ENCODE data around the gene SLC25A24.

DNA sequence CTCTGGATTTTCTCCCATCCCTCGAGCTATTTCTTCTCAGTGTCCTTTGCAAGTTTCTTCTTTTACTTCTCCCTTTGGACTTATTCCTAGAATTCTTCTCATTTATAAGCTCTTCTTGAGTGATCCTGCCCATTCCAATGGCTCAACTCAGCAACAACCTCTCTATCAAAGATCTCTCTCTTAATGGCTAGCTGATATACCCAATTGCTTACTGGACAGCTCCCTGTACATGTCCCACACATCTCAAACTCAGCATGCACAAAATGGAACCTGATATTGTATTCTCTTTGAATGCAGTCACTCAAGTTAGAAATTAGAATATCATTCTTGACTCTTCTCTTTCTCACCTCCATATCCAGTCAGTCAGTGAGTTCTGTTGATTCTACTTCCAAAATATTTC lies 48.6 kb downstream of the SLC25A24 start:
- TF ChIP-seq, protein P1, sequence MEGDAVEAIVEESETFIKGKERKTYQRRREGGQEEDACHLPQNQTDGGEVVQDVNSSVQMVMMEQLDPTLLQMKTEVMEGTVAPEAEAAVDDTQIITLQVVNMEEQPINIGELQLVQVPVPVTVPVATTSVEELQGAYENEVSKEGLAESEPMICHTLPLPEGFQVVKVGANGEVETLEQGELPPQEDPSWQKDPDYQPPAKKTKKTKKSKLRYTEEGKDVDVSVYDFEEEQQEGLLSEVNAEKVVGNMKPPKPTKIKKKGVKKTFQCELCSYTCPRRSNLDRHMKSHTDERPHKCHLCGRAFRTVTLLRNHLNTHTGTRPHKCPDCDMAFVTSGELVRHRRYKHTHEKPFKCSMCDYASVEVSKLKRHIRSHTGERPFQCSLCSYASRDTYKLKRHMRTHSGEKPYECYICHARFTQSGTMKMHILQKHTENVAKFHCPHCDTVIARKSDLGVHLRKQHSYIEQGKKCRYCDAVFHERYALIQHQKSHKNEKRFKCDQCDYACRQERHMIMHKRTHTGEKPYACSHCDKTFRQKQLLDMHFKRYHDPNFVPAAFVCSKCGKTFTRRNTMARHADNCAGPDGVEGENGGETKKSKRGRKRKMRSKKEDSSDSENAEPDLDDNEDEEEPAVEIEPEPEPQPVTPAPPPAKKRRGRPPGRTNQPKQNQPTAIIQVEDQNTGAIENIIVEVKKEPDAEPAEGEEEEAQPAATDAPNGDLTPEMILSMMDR (IDR thresholded peaks at IDR 0.05) = no peak
- TF ChIP-seq POLR2A (IDR thresholded peaks at IDR 0.05) = no peak
